GM21447 (cell line): ENCODE measurements around the gene SYF2.
"Not testable (repeated sequence)": the region's sequence is repeated elsewhere in the genome, so short reads cannot be mapped to it uniquely, and the experiment has no call there.

ENCODE experiments used
- ATAC-seq: cut with Tn5 transposase; IDR thresholded peaks from one replicate; pipeline ENCODE4 v1.9.1; 2021; ENCODE audit not compliant: unreplicated experiment

The SYF2 gene

GRCh38 chr1:25208092-25208491 lies 24.2 kb downstream of the SYF2 start:
- ATAC-seq: no peak

GRCh38 chr1:25206201-25206600 lies 26.1 kb downstream of the SYF2 start:
- ATAC-seq: no peak

GRCh38 chr1:25205786-25206185 lies 26.5 kb downstream of the SYF2 start:
- ATAC-seq: no peak

- no peak for ATAC-seq
These were observed 27.4 kb downstream of the SYF2 start for GRCh38 chr1:25204797-25205480.

- no peak for ATAC-seq
These were observed 31.3 kb downstream of the SYF2 start for GRCh38 chr1:25201006-25201405.

- no peak for ATAC-seq
These were observed 32.3 kb downstream of the SYF2 start for GRCh38 chr1:25199819-25200620.

- no peak for ATAC-seq
These were observed 33.5 kb downstream of the SYF2 start for GRCh38 chr1:25198663-25199252.

- no peak for ATAC-seq
These were observed 34.2 kb downstream of the SYF2 start for GRCh38 chr1:25197982-25198662.

GRCh38 chr1:25197235-25197975 lies 34.9 kb downstream of the SYF2 start:
- ATAC-seq: no peak

- ATAC-seq: no peak
These were observed 35.5 kb downstream of the SYF2 start for GRCh38 chr1:25196830-25197229.

- no peak for ATAC-seq
These were observed 36.5 kb downstream of the SYF2 start for GRCh38 chr1:25195835-25196234.

GRCh38 chr1:25194572-25195020 lies 37.7 kb downstream of the SYF2 start:
- ATAC-seq: no peak

- no peak for ATAC-seq
These were observed 38.2 kb downstream of the SYF2 start for GRCh38 chr1:25194054-25194453.

- no peak for ATAC-seq
These were observed 39.1 kb downstream of the SYF2 start for GRCh38 chr1:25193229-25193628.

GRCh38 chr1:25192154-25192553 lies 40.1 kb downstream of the SYF2 start:
- ATAC-seq: no peak

GRCh38 chr1:25190260-25190659 lies 42.0 kb downstream of the SYF2 start:
- no peak for ATAC-seq

- ATAC-seq: not testable (repeated sequence)
These were observed 44.4 kb downstream of the SYF2 start for GRCh38 chr1:25187904-25188303.

GRCh38 chr1:25187077-25187476 lies 45.2 kb downstream of the SYF2 start:
- ATAC-seq: no peak

- ATAC-seq: no peak
These were observed 45.9 kb downstream of the SYF2 start for GRCh38 chr1:25186161-25187007.
